ENCODE results near the gene CNOT11. TPM values are rescaled to one million over a fixed set of nuclear protein-coding genes. Genes with fewer than 3 reads are reported as not detected.

CNOT11 gene
- total RNA-seq, 2 experiments from 2014 or later = 64.2 to 65.0 TPM

GRCh38 chr2:101272045-101272784 lies 19.5 kb downstream of the CNOT11 start:
- no peak for DNase-seq
- Mint-ChIP-seq H3K27me3 (no peaks in the 10 kb centered on the region), H3K27ac (peak overlapping the region; percentile 76), H3K9me3 (no peaks in the 10 kb centered on the region), H3K36me3 (peaks cover 38% of the 10 kb centered on the region), H3K4me1 (peaks cover 43% of the 10 kb centered on the region), H3K4me3 (peak overlapping the region; percentile 46)
- POLR2A ChIA-PET = interaction anchor here (4.3 kb wide), 1 partner anchor 19 kb away, joined by 20 read pairs; the partner anchor contains the start of gene CNOT11
- ATAC-seq (ENCODE audit: low read depth) = peak; percentile 87

DNA sequence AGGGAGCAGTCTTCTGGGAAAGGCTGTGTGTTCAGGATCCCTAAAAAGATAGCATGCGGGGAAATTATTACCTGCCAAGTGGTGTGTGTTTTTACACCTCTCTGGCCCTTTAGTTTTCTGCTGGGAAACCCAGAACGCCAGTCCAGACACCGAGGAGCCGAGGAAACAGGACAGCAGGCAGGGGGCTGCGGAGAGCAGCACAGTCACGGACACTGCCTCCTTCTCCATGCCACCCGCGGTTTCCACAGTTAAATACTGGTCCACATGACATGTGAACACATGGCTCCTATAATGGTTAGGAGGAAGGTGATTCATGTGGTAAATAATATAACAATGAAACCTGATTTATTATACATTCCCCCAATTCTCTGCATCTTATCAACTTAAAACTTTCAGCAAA lies 20.4 kb downstream of the CNOT11 start:
- Mint-ChIP-seq H3K36me3 (peaks cover 34% of the 10 kb centered on the region), H3K4me1 (peaks cover 40% of the 10 kb centered on the region)
- POLR2A ChIA-PET = interaction anchor here (4.3 kb wide), 1 partner anchor 20 kb away, joined by 20 read pairs; the partner anchor contains the start of gene CNOT11

DNA sequence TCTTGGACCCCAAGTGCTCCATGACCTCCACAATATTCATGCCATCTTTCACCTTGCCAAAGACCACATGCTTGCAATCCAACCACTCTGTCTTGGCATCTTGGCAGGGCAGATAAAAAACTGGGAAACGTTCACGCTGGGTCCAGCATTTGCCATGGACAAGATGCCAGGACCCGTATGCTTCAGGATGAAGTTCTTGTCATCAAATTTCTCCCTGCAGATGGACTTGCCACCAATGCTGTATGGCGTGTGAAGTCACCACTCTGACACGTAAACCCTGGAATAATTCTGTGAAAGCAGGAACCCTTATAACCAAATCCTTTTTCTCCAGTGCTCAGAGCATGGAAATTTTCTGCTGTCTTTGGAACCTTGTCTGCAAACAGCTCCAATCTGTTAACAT lies 21.5 kb downstream of the CNOT11 start:
- ATAC-seq (ENCODE audit: low read depth) = no peak
- H3K27ac Mint-ChIP-seq = no peak overlapping the region
- peaks cover 34% of the 10 kb centered on the region for H3K36me3 Mint-ChIP-seq
- no peak overlapping the region for H3K4me3 Mint-ChIP-seq
- no peaks in the 10 kb centered on the region for H3K27me3 Mint-ChIP-seq
- no peaks in the 10 kb centered on the region for H3K9me3 Mint-ChIP-seq
- no peak for DNase-seq
- POLR2A ChIA-PET = interaction anchor here (1.0 to 1.4 kb wide), 2 partner anchors 21 to 123 kb away, joined by 3 to 4 read pairs; partner anchors contain the start of gene TBC1D8
- H3K4me1 Mint-ChIP-seq = peaks cover 32% of the 10 kb centered on the region

More for the DNA sequence above, 20.4 kb downstream of the CNOT11 start:
- Mint-ChIP-seq H3K9me3 (no peaks in the 10 kb centered on the region), H3K27ac (peak overlapping the region; percentile 76), H3K4me3 (peak overlapping the region; percentile 24), H3K27me3 (no peaks in the 10 kb centered on the region)
- no peak for ATAC-seq (ENCODE audit: low read depth)
- DNase-seq = no peak

GRCh38 chr2:101277111-101277510 lies 24.4 kb downstream of the CNOT11 start:
- no peak for ATAC-seq (ENCODE audit: low read depth)
- no peak for DNase-seq
- Mint-ChIP-seq H3K4me3 (no peak overlapping the region), H3K9me3 (no peaks in the 10 kb centered on the region), H3K36me3 (peaks cover 38% of the 10 kb centered on the region), H3K27ac (no peak overlapping the region), H3K27me3 (no peaks in the 10 kb centered on the region), H3K4me1 (peaks cover 17% of the 10 kb centered on the region)
- POLR2A ChIA-PET = no interaction called here

- H3K9me3 Mint-ChIP-seq = no peaks in the 10 kb centered on the region
- peaks cover 46% of the 10 kb centered on the region for H3K36me3 Mint-ChIP-seq
- peaks cover 13% of the 10 kb centered on the region for H3K4me1 Mint-ChIP-seq
- no peaks in the 10 kb centered on the region for H3K27me3 Mint-ChIP-seq
- DNase-seq = no peak
- no peak overlapping the region for H3K4me3 Mint-ChIP-seq
- POLR2A ChIA-PET = no interaction called here
- ATAC-seq (ENCODE audit: low read depth) = no peak
- no peak overlapping the region for H3K27ac Mint-ChIP-seq
These were observed 26.2 kb downstream of the CNOT11 start for GRCh38 chr2:101278925-101279324.

DNA sequence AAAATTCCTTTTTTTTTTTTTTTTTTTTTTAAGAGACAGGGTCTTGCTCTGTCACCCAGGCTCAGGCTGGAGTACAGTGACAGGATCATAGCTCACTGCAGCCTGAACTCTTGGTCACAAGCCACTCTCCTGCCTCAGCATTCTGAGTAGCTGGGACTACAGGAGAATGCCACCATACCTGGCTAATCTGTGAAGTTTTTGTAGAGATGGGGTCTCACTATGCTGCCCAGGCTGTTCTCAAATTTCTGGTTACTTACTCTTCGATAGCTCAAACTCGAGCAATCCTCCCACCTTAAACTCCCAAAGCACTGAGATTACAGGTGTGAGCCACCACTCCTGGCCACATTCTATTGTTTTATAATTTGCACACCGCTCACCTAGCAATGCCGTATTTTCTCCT lies 28.8 kb downstream of the CNOT11 start:
- H3K4me3 Mint-ChIP-seq = no peak overlapping the region
- POLR2A ChIA-PET = interaction anchor here (0.7 kb wide), 1 partner anchor 11 kb away, joined by 3 read pairs; no protein-coding TSS in a partner anchor
- no peak for ATAC-seq (ENCODE audit: low read depth)
- H3K27ac Mint-ChIP-seq = no peak overlapping the region
- no peak for DNase-seq
- no peaks in the 10 kb centered on the region for H3K9me3 Mint-ChIP-seq
- peaks cover 50% of the 10 kb centered on the region for H3K36me3 Mint-ChIP-seq
- no peaks in the 10 kb centered on the region for H3K27me3 Mint-ChIP-seq
- peaks cover 11% of the 10 kb centered on the region for H3K4me1 Mint-ChIP-seq

- POLR2A ChIA-PET = no interaction called here
- Mint-ChIP-seq H3K27me3 (no peaks in the 10 kb centered on the region), H3K4me1 (peaks cover 11% of the 10 kb centered on the region), H3K4me3 (no peak overlapping the region), H3K36me3 (peaks cover 49% of the 10 kb centered on the region), H3K27ac (peak overlapping the region; percentile 9), H3K9me3 (no peaks in the 10 kb centered on the region)
- DNase-seq = no peak
- no peak for ATAC-seq (ENCODE audit: low read depth)
These were observed 30.3 kb downstream of the CNOT11 start for GRCh38 chr2:101282980-101283379.

GRCh38 chr2:101286684-101287083 lies 34.0 kb downstream of the CNOT11 start:
- no peak overlapping the region for H3K27ac Mint-ChIP-seq
- peaks cover 13% of the 10 kb centered on the region for H3K4me1 Mint-ChIP-seq
- H3K27me3 Mint-ChIP-seq = no peaks in the 10 kb centered on the region
- ATAC-seq (ENCODE audit: low read depth) = no peak
- H3K4me3 Mint-ChIP-seq = no peak overlapping the region
- DNase-seq = no peak
- H3K36me3 Mint-ChIP-seq = peaks cover 36% of the 10 kb centered on the region
- POLR2A ChIA-PET = no interaction called here
- no peaks in the 10 kb centered on the region for H3K9me3 Mint-ChIP-seq

GRCh38 chr2:101287303-101287702 lies 34.6 kb downstream of the CNOT11 start:
- peaks cover 32% of the 10 kb centered on the region for H3K36me3 Mint-ChIP-seq
- no peaks in the 10 kb centered on the region for H3K9me3 Mint-ChIP-seq
- no peak overlapping the region for H3K27ac Mint-ChIP-seq
- no peak overlapping the region for H3K4me3 Mint-ChIP-seq
- H3K27me3 Mint-ChIP-seq = no peaks in the 10 kb centered on the region
- peaks cover 9% of the 10 kb centered on the region for H3K4me1 Mint-ChIP-seq
- no peak for ATAC-seq (ENCODE audit: low read depth)
- POLR2A ChIA-PET = no interaction called here
- DNase-seq = no peak

DNA sequence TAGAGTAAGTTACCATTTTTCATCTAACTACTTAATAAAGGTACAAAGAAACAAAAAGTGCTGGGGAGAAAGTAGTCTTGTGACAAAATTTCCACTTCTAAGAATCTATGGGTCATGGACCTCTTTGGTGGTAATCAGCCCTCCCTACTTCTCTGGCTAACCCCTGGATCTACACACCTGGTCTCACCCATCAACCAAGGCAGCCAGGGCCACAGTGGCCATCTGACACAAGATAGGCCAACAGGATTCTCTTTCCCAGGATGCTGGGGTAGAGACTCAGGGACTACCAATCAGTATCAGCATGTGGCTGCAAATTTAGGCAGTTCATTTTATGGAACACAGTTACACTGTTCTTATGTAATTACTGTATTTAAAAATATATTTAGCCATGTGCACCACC lies 38.0 kb downstream of the CNOT11 start:
- POLR2A ChIA-PET = no interaction called here
- peaks cover 24% of the 10 kb centered on the region for H3K36me3 Mint-ChIP-seq
- peaks cover 6% of the 10 kb centered on the region for H3K4me1 Mint-ChIP-seq
- no peak for DNase-seq
- no peaks in the 10 kb centered on the region for H3K27me3 Mint-ChIP-seq
- H3K9me3 Mint-ChIP-seq = no peaks in the 10 kb centered on the region
- ATAC-seq (ENCODE audit: low read depth) = no peak
- H3K27ac Mint-ChIP-seq = no peak overlapping the region
- H3K4me3 Mint-ChIP-seq = no peak overlapping the region

- POLR2A ChIA-PET = no interaction called here
- ATAC-seq (ENCODE audit: low read depth) (no peak), DNase-seq (no peak)
- peaks cover 18% of the 10 kb centered on the region for H3K36me3 Mint-ChIP-seq
- H3K27me3 Mint-ChIP-seq = no peaks in the 10 kb centered on the region
- no peak overlapping the region for H3K27ac Mint-ChIP-seq
- H3K4me3 Mint-ChIP-seq = no peak overlapping the region
- H3K4me1 Mint-ChIP-seq = peaks cover 14% of the 10 kb centered on the region
- H3K9me3 Mint-ChIP-seq = no peaks in the 10 kb centered on the region
These were observed 39.3 kb downstream of the CNOT11 start for GRCh38 chr2:101291973-101292372.

GRCh38 chr2:101293544-101293943 lies 40.9 kb downstream of the CNOT11 start:
- Mint-ChIP-seq H3K4me3 (no peak overlapping the region), H3K27me3 (no peaks in the 10 kb centered on the region), H3K4me1 (peaks cover 19% of the 10 kb centered on the region), H3K27ac (no peak overlapping the region), H3K9me3 (no peaks in the 10 kb centered on the region), H3K36me3 (peaks cover 24% of the 10 kb centered on the region)
- ATAC-seq (ENCODE audit: low read depth) = no peak
- DNase-seq = no peak
- POLR2A ChIA-PET = interaction anchor here (0.6 kb wide), 1 partner anchor 38 kb away, joined by 3 read pairs; no protein-coding TSS in a partner anchor

GRCh38 chr2:101294861-101295260 lies 42.2 kb downstream of the CNOT11 start:
- DNase-seq (no peak), ATAC-seq (ENCODE audit: low read depth) (no peak)
- H3K4me1 Mint-ChIP-seq = peaks cover 28% of the 10 kb centered on the region
- H3K36me3 Mint-ChIP-seq = peaks cover 26% of the 10 kb centered on the region
- H3K9me3 Mint-ChIP-seq = no peaks in the 10 kb centered on the region
- no peaks in the 10 kb centered on the region for H3K27me3 Mint-ChIP-seq
- H3K4me3 Mint-ChIP-seq = no peak overlapping the region
- POLR2A ChIA-PET = interaction anchor here (1.2 kb wide), 1 partner anchor 14 kb away, joined by 5 read pairs; the partner anchor contains the start of gene RNF149
- H3K27ac Mint-ChIP-seq = no peak overlapping the region

GRCh38 chr2:101295895-101296294 lies 43.2 kb downstream of the CNOT11 start:
- Mint-ChIP-seq H3K9me3 (no peaks in the 10 kb centered on the region), H3K27me3 (no peaks in the 10 kb centered on the region), H3K36me3 (peaks cover 24% of the 10 kb centered on the region), H3K4me3 (no peak overlapping the region), H3K27ac (no peak overlapping the region), H3K4me1 (peaks cover 34% of the 10 kb centered on the region)
- DNase-seq = no peak
- POLR2A ChIA-PET = interaction anchor here (1.2 kb wide), 1 partner anchor 13 kb away, joined by 5 read pairs; the partner anchor contains the start of gene RNF149
- ATAC-seq (ENCODE audit: low read depth) = no peak
